Activated CD8-positive, alpha-beta T cell treated with anti-CD3 and anti-CD28 coated beads for 36 hours (primary cell): ENCODE results near the gene IREB2. TPM values are rescaled to one million over a fixed set of nuclear protein-coding genes. Genes with fewer than 3 reads are reported as not detected.

Experiments used
- ATAC-seq: fragments of 200-7000 bp; cut with Tn5 transposase; one replicate; pipeline ENCODE4 v1.10.0; 2021; ENCODE audit warnings: mild to moderate bottlenecking, moderate library complexity
- CTCF ChIA-PET: fragments of 350-600 bp; sonication (Branson Sonifier 250); formaldehyde crosslinking; loops from one replicate; lab custom pipeline; 2021; ENCODE audit warnings: antibody characterized with exemption; lab: Charles Lee
- POLR2A ChIA-PET: fragments of 350-600 bp; sonication (Branson Sonifier 250); formaldehyde crosslinking; loops from one replicate; lab custom pipeline; 2021; ENCODE audit warnings: antibody characterized with exemption; lab: Charles Lee
- DNase-seq: peaks from one replicate; pipeline ENCODE4 v3.0.0-alpha.2; 2020
- H3K27ac Mint-ChIP-seq: one replicate; pipeline ENCODE4 v1.8.0; 2021; ENCODE audit warnings: mild to moderate bottlenecking, mixed read lengths
- H3K27me3 Mint-ChIP-seq: one replicate; pipeline ENCODE4 v1.8.0; 2021; ENCODE audit warnings: mixed read lengths
- H3K36me3 Mint-ChIP-seq: one replicate; pipeline ENCODE4 v1.8.0; 2021; ENCODE audit warnings: low read depth, mixed read lengths
- H3K4me1 Mint-ChIP-seq: one replicate; pipeline ENCODE4 v1.8.0; 2021; ENCODE audit warnings: low read depth, mixed read lengths
- H3K4me3 Mint-ChIP-seq: one replicate; pipeline ENCODE4 v1.8.0; 2021; ENCODE audit warnings: mild to moderate bottlenecking, moderate library complexity, mixed read lengths
- H3K9me3 Mint-ChIP-seq: one replicate; pipeline ENCODE4 v1.8.0; 2021; ENCODE audit warnings: mixed read lengths
- intact Hi-C: fragments of 100-400 bp; cut with micrococcal nuclease; formaldehyde crosslinking; loops from one replicate; pipeline ENCODE4 v1.10.0; 2022
- total RNA-seq, 2 experiments: library from RNA; stranded (reverse); gene quantifications; one replicate each; pipeline ENCODE4 v1.2.3, GENCODE V29; 2021
- TF ChIP-seq, protein P1 (sequence below): fragments of 200-600 bp; IDR thresholded peaks from one replicate; pipeline ENCODE4 v1.8.0; 2022; ENCODE audit warnings: antibody characterized with exemption, mild to moderate bottlenecking

Gene IREB2
- total RNA-seq, 2 experiments from 2014 or later: 68.2 to 78.7 TPM

DNA sequence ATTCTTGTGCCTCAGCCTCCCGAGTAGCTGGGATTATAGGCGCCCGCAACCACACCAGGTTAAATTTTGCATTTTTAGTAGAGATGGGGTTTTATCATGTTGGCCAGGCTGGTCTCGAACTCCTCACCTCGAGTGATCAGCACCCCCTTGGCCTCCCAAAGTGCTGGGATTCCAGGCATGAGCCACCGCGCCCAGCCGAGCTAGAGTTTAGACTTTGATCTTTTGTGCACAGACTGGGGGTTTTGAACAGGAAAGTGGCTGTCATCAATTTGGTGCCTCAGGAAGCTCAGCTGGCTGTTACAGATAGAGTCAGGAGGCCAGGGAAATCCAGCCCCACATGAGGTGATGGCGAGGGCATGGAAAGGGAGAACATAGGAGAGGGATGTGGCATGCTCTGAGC lies 19.3 kb upstream of the IREB2 start:
- ChIA-PET CTCF (interaction anchor here (1.1 to 1.2 kb wide), 2 partner anchors 20 to 112 kb away, joined by 3 read pairs; no protein-coding TSS in a partner anchor), POLR2A (interaction anchor here (1.0 to 1.9 kb wide), 2 partner anchors 19 to 20 kb away, joined by 3 to 7 read pairs; no protein-coding TSS in a partner anchor)
- Mint-ChIP-seq H3K4me1 (no peaks in the 10 kb centered on the region), H3K9me3 (no peaks in the 10 kb centered on the region), H3K27ac (no peak overlapping the region), H3K36me3 (no peaks in the 10 kb centered on the region), H3K27me3 (peaks cover 4% of the 10 kb centered on the region), H3K4me3 (no peak overlapping the region)
- intact Hi-C loops: no loop called here
- no peak for DNase-seq
- ATAC-seq: no peak
- TF ChIP-seq, protein P1, sequence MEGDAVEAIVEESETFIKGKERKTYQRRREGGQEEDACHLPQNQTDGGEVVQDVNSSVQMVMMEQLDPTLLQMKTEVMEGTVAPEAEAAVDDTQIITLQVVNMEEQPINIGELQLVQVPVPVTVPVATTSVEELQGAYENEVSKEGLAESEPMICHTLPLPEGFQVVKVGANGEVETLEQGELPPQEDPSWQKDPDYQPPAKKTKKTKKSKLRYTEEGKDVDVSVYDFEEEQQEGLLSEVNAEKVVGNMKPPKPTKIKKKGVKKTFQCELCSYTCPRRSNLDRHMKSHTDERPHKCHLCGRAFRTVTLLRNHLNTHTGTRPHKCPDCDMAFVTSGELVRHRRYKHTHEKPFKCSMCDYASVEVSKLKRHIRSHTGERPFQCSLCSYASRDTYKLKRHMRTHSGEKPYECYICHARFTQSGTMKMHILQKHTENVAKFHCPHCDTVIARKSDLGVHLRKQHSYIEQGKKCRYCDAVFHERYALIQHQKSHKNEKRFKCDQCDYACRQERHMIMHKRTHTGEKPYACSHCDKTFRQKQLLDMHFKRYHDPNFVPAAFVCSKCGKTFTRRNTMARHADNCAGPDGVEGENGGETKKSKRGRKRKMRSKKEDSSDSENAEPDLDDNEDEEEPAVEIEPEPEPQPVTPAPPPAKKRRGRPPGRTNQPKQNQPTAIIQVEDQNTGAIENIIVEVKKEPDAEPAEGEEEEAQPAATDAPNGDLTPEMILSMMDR: no peak

DNA sequence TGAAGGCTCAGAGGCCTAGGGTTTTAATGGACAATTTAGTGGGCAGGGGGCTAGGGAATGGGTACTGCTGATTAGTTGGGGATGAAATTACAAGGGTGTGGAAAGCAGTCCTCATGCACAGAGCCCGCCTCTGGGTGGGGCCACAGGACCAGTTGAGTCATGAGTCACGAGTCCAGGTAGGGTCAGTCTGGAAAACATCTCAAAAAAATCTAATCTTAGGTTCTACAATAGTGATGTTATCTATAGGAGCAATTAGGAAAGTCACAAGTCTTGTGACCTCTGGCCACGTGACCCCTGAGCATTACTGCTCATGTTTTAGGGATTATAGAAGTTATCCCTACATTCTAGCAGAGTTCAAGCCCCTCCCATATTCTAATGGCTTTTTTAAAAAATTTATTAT lies 18.6 kb upstream of the IREB2 start:
- H3K27ac Mint-ChIP-seq: no peak overlapping the region
- POLR2A ChIA-PET: interaction anchor here (1.0 kb wide), 1 partner anchor 19 kb away, joined by 3 read pairs; no protein-coding TSS in a partner anchor
- ATAC-seq (no peak), DNase-seq (no peak)
- no peaks in the 10 kb centered on the region for H3K9me3 Mint-ChIP-seq
- H3K4me1 Mint-ChIP-seq: peaks cover 2% of the 10 kb centered on the region
- no peak overlapping the region for H3K4me3 Mint-ChIP-seq
- no peaks in the 10 kb centered on the region for H3K36me3 Mint-ChIP-seq
- CTCF ChIA-PET: no interaction called here
- intact Hi-C loops: no loop called here
- TF ChIP-seq, protein P1: no peak
- peaks cover 6% of the 10 kb centered on the region for H3K27me3 Mint-ChIP-seq

DNA sequence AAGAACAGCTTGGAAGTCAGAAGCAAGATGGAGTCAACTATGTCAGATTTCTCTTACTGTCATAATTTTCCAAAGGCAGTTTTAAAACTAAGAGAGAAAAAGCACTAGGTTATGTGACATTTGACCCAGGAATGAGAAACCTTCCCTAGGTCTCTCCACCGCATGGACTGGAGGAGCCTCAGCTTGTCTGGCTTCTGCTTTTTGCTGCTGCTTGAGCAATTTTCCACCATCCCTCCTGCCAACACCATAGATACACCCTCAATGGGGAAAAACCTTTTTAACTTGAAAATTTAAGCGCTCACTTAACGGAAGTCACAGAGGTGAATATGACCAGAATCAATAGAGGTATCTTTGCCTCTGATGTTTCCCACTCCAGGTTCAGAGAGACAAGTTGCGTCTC lies 17.8 kb upstream of the IREB2 start:
- ATAC-seq: no peak
- intact Hi-C loops: loop anchor here (5.0 kb wide), 1 partner anchor 113 kb away; no protein-coding TSS in a partner anchor

DNA sequence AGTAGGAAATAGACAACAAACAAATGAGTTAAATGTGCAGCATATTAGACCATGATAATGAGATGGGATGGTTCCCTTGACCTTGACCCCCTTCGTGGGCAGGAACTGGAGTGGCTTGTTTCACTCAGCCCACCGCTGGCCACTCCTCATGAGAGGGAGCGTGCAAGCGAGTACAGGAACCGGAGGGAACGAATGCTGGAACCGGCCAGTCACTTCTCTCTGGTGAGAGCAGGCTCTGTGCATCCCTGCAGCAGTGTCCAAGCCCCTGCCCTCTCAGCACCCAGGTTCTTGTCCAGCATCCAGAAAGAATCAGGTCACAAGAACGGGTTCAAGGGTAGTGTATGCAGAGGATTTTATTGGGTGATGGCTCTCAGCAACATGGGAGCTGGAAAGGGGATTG lies 17.2 kb upstream of the IREB2 start:
- Mint-ChIP-seq H3K9me3 (no peaks in the 10 kb centered on the region), H3K36me3 (no peaks in the 10 kb centered on the region), H3K4me3 (no peak overlapping the region), H3K4me1 (peaks cover 10% of the 10 kb centered on the region), H3K27me3 (peaks cover 8% of the 10 kb centered on the region), H3K27ac (no peak overlapping the region)
- ATAC-seq (no peak), DNase-seq (no peak)
- POLR2A ChIA-PET: interaction anchor here (0.8 kb wide), 1 partner anchor 8 kb away, joined by 3 read pairs; no protein-coding TSS in a partner anchor
- intact Hi-C loops: loop anchor here (5.0 kb wide), 1 partner anchor 113 kb away; no protein-coding TSS in a partner anchor
- CTCF ChIA-PET: interaction anchor here (1.5 to 4.2 kb wide), 3 partner anchors 12 to 109 kb away, joined by 5 to 44 read pairs (median 6); partner anchors contain the start of gene IREB2
- TF ChIP-seq, protein P1: no peak

More for the DNA sequence above, 17.8 kb upstream of the IREB2 start:
- ChIA-PET POLR2A (no interaction called here), CTCF (no interaction called here)
- Mint-ChIP-seq H3K9me3 (no peaks in the 10 kb centered on the region), H3K27me3 (peaks cover 7% of the 10 kb centered on the region), H3K36me3 (no peaks in the 10 kb centered on the region), H3K4me3 (no peak overlapping the region), H3K4me1 (peaks cover 4% of the 10 kb centered on the region), H3K27ac (no peak overlapping the region)
- TF ChIP-seq, protein P1: no peak
- no peak for DNase-seq

DNA sequence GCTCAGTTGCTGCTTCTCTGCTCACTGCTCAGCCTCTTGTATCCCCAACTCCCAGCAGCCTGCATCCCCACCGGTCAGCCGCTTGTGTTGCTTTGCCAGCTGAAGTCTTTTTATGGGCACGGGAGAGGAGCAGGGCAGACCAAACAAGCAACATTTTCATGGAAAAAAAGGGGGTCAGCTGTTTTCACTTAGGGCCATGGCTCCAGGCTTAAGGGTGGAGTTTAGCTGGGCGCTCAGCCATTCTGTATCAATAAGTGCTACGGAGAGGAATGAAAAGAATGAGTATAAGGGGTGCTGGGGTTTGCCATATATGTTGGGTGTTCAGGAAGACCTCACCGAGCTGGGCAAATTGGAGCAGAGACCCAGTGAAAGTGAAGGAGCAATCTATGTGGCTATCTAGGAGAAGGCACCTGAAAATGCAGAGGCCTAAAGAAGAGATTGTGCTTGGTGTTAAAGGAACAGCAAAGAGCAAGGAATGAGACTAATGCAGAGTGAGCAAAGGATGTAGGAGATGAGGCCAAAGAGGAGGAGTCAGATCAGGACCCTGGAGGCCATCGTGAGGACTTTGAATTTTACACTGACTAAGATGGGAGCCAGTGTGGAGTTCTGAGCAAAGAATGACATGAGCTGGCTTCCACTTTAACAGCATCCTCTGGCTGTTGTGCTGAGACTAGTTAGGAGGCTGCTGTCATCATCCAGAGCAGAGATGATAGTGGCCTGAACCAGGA lies 16.6 kb upstream of the IREB2 start:
- ChIA-PET POLR2A (interaction anchor here (0.8 kb wide), 1 partner anchor 9 kb away, joined by 3 read pairs; no protein-coding TSS in a partner anchor), CTCF (interaction anchor here (0.6 to 4.2 kb wide), 12 partner anchors 13 to 148 kb away, joined by 3 to 44 read pairs (median 4); partner anchors contain the start of genes IREB2 and SKIC8)
- Mint-ChIP-seq H3K9me3 (no peaks in the 10 kb centered on the region), H3K4me3 (no peak overlapping the region), H3K36me3 (no peaks in the 10 kb centered on the region), H3K27me3 (peaks cover 8% of the 10 kb centered on the region), H3K27ac (no peak overlapping the region), H3K4me1 (peaks cover 16% of the 10 kb centered on the region)
- ATAC-seq (no peak), DNase-seq (no peak)
- TF ChIP-seq, protein P1: no peak
- intact Hi-C loops: loop anchor here (5.0 kb wide), 1 partner anchor 114 kb away; no protein-coding TSS in a partner anchor
